HG02571 (cell line): ENCODE measurements around the gene EYA2.
"Not testable (repeated sequence)": the region's sequence is repeated elsewhere in the genome, so short reads cannot be mapped to it uniquely, and the experiment has no call there.

ENCODE experiments used
- ATAC-seq: cut with Tn5 transposase; IDR thresholded peaks from one replicate; pipeline ENCODE4 v1.9.1; 2021; ENCODE audit warnings: mild to moderate bottlenecking, moderate library complexity; ENCODE audit not compliant: unreplicated experiment

The EYA2 gene, protein sequence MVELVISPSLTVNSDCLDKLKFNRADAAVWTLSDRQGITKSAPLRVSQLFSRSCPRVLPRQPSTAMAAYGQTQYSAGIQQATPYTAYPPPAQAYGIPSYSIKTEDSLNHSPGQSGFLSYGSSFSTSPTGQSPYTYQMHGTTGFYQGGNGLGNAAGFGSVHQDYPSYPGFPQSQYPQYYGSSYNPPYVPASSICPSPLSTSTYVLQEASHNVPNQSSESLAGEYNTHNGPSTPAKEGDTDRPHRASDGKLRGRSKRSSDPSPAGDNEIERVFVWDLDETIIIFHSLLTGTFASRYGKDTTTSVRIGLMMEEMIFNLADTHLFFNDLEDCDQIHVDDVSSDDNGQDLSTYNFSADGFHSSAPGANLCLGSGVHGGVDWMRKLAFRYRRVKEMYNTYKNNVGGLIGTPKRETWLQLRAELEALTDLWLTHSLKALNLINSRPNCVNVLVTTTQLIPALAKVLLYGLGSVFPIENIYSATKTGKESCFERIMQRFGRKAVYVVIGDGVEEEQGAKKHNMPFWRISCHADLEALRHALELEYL

DNA sequence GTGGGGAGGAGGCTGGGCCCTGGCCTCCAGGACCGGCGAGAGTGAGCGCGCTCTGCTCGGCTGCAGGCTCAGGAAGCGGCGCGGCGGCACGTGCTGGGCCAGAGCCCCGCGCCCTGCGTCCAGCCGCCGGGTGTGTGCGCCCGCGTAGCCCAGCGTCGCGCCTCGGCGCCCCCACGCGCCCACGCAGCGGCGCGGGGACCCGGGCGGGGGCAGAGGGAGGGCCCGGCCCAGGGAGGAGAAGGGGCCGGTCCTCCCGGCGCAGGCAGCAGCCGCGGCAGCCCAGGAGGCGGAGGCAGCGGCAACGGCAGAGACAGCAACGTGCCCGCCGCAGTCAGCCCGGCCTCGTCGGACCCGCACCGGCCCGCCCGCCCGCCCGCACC, at the start of gene EYA2:
TSS of gene EYA2 (plus strand) at position 265 of the 380 bp plus-strand sequence. CDS start 95,168 bp downstream, outside the sequence.
- ATAC-seq, result no peak

DNA sequence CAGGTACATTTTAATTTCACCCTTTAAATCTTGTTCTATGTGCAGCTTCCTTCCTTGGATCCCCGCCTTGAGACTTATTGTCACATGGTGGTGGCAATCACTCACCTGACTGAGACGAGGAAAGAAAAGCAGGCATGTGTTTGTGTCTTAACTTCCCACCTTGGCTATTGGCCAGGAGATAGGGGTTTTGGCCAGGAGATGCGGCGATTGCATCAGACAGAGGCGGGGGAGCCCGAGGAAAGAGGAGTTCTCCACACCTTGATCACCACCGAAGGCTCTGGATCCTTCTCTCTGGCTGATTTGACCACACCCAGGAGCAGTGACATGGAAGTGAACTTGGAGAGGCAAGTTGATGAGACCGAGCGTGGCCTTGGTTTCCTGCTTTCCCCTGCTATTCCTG, 49.7 kb upstream of the EYA2 start:
- no peak for ATAC-seq

- no peak for ATAC-seq
These were observed 45.4 kb upstream of the EYA2 start for GRCh38 chr20:46849269-46849668.

DNA sequence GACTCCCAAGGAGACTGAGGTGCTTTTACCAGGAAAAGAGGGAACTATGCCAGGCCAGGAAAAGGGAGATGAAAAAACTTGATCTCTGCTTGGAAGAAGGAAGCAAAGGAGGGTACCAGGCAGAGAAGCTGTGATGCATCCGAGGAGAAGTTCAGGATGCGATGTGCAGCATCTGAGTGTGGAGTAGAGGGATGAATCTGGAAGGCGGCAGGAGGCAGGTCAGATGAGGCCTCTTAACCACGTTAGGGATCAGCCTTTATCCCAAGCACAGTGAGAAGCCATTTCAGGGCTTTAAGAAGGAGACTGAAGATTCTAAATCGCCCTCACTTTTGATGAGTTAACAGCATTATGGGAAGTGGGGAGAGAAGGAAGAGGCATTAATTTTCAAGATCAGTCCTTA, 44.9 kb upstream of the EYA2 start:
- ATAC-seq, result no peak

- ATAC-seq, result no peak
These were observed 44.2 kb upstream of the EYA2 start for GRCh38 chr20:46850416-46850815.

GRCh38 chr20:46850896-46851295, 43.7 kb upstream of the EYA2 start:
- no peak for ATAC-seq

- no peak for ATAC-seq
These were observed 42.9 kb upstream of the EYA2 start for GRCh38 chr20:46851746-46852145.

GRCh38 chr20:46852313-46852712, 42.3 kb upstream of the EYA2 start:
- no peak for ATAC-seq

DNA sequence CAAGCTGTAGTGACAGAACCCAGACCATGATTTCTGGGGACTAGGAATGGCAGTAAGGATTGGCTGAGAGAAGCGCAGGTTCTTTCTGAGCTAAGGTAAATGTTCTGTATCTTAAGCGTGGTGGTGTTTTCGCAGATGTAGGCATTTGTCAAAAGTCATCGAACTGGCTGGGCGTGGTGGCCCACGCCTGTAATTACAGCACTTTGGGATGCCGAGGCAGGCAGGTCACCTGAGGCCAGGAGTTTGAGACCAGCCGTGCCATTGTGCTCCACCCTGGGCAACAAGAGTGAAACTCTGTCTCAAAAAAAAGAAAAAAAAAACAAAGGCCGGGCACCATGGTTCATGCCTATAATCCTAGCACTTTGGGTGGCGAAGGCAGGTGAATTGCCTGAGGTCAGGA, 40.7 kb upstream of the EYA2 start:
- ATAC-seq, result no peak

DNA sequence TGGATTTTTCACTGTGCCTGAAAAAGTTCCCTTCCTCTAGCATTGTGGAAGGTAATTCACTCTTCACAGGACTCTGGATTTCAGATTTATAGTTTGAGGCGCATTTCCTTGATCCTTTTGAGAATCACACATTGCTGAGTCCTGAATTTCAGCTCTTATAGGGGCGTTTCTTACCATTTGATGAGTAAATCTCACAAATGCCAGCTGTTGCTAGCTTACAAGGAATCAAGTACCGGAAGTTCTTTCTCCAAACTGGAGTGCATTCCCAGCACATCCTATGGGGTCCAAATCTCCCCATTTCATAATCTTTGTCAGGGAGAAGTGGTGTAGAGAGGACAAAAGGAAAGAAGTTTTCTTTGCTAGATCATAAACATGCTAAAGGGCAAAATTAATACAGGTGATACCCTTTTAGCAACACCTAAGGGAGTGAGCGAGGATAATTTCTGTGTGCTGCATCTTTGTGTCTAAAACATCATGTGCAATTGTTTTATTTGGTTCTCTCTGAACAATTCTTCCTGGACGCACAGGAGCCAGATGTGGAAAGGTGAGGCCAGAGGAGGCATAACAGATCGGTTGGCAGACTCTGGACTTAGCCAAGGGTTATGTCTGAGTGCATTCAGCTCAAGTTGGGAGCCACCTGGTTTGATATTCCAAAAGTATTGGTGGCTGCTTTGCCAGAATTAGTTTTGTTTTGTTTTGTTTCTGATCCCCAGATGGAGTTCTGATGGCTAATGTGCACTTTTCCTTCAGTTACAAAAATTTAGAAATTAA, 37.4 kb upstream of the EYA2 start:
- no peak for ATAC-seq

- no peak for ATAC-seq
These were observed 28.8 kb upstream of the EYA2 start for GRCh38 chr20:46865824-46866223.

GRCh38 chr20:46870041-46870440, 24.6 kb upstream of the EYA2 start:
- no peak for ATAC-seq

- no peak for ATAC-seq
These were observed 22.1 kb upstream of the EYA2 start for GRCh38 chr20:46872328-46873211.

GRCh38 chr20:46875059-46875458, 19.6 kb upstream of the EYA2 start:
- ATAC-seq, result no peak

- no peak for ATAC-seq
These were observed 15.3 kb upstream of the EYA2 start for GRCh38 chr20:46879386-46879785.

DNA sequence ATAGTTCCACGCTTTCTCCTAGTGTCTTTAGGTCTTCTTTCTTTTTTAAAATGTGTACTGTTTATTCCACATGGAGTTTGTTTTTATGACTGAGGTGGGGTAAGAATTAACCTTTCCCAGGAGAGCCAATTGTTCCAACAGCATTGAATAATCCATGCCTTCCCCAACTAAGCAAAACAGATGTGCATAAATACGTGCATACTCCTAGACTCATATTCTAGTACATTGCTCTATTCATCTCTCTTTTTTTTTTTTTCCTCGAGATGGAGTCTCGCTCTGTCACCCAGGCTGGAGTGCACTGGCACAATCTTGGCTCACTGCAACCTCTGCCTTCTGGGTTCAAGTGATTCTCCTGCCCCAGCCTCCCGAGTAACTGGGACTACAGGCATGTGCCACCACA, 14.7 kb upstream of the EYA2 start:
- not testable (repeated sequence) for ATAC-seq

- no peak for ATAC-seq
These were observed 10.8 kb upstream of the EYA2 start for GRCh38 chr20:46883892-46884291.

GRCh38 chr20:46890682-46891081, 4.0 kb upstream of the EYA2 start:
- ATAC-seq, result no peak

DNA sequence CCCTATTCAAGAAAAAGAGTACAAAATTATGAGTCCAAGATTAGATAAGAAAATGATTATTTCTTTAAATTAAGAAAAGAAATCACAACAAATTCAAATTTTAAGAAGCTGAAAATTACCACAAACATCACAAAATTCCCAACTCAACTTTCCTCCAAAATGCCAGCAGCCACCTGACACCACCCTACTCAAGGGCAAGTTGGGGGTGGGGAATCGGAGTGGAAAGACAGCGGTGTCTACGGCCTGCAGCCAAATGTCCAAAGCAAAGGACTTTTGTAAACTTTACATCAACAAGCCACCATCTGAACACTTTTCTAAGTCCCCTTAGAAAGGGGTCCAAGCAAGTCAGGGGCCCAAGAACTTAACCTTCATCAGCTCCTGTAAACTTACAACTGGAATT, 1.6 kb upstream of the EYA2 start:
- no peak for ATAC-seq

GRCh38 chr20:46893877-46894578, 615 bp upstream of the EYA2 start:
- no peak for ATAC-seq
